Stimulated activated CD8-positive, alpha-beta memory T cell treated with anti-CD3 and anti-CD28 coated beads, Interleukin-4, amount 100 ng/mL, for 48 hours (primary cell): Measurements from ENCODE around the gene NR2F2.

Experiments used
- DNase-seq: peaks from one replicate; pipeline ENCODE4 v3.0.0-alpha.2; 2020

Gene NR2F2

DNA sequence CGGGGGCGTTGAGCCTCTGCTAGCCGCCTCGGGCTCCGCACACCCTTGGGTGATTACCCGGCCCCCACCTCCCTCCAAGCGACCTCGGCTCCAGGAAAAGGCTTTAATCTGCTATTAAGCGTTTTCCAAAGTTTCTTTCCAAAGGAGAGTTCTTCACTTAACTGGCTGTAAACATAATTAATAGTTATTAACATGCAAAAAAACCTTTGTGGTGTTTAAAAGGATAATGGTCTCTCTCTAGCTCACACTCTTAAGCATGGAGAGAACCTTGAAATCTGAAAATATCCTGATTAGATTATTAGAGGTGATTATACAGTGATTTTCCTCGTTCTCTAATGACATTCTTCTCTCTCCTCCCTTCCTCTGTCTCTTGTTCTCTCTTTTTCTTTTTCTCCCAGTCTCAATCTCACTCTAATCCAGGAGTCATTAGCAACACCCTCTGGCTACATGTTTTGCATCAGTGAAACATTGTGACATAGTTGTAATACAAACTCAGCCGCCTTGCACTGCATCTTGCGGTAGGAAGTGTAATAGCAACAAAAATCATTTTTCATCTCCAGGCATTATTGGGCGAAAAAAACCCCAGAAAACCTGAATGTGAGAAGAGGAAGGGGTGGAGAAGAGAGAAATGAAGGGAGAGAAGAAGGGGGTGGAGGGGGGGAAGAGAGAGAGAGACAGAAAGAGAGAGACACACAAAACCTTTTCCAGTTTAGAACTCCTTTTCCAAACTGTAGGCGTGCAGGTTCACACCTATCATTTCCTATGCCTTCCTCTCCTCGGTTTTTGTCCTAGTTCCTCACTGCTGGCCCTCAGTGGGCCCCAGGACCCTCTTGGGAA is 24.4 kb downstream of the NR2F2 start:
- DNase-seq: no peak

DNA sequence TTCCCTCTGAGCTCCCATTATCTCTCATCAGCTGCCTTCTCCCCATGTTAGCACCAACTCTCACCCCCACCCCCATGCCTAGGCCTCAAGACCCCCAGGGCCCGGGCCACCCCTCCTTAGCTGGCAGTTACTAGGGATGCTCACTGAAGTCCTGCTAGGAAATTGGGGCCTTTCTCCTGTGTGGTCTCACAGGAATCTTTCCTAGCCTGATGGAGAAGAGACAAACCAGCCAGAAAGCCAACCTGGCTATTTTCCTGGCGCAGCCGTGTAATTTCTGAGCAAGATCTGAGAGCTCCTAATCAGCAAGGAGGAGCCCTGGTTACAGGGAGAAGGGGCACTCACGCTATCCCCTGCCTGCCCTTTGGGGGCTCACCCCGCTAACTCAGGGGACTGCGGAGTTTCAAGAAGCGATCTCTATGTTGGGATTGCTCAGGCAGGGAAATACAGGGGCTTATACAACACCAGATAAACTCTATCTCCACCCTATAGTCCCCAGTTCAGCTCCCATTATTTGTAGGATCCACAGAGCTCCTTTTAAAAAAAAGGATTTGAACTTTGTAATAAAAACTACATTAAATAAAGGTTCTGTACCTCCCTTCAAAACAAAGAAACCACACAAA is 25.2 kb downstream of the NR2F2 start:
- DNase-seq: no peak

- peak; percentile 90 for DNase-seq
These were observed 26.3 kb downstream of the NR2F2 start for GRCh38 chr15:96356494-96357455.

DNA sequence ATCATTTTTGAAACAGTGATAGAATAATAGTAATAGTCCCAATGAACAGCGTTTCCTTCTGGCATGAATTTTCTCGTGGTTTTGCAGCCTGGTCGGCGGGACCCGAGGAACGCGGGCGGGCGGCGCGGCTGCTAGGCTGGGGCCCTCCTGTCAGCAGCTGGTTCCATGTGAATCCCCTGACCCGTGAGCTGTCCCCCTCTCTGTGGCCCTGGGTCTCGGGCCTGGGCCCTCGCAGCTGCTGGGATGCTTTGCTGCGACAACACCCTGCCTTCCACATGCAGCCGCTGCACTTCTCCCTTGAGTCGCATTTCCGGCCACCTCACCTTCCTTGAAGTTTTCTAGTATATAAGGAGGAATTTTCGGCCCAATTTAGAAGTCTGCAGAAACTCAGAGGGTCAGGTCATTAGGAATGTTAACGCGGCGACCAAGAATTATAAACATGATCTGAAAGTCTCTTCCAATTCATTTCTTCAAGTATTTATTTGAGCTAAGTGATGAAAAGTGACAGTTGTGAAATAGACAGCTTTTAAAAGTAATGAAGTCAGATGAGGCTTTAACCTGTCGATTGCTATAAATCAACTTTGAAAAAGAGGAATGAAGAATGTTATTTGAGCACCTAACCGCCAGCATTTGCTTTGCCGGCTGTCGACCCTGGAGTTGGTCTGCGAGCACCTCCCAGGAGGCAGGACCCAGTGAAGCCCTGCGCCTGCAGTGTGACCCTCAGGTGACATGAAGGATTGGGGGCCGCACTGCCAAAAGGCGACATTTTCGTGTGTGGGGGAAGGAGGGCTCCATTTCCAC is 27.7 kb downstream of the NR2F2 start:
- DNase-seq: no peak

- no peak for DNase-seq
These were observed 28.5 kb downstream of the NR2F2 start for GRCh38 chr15:96358821-96359615.

DNA sequence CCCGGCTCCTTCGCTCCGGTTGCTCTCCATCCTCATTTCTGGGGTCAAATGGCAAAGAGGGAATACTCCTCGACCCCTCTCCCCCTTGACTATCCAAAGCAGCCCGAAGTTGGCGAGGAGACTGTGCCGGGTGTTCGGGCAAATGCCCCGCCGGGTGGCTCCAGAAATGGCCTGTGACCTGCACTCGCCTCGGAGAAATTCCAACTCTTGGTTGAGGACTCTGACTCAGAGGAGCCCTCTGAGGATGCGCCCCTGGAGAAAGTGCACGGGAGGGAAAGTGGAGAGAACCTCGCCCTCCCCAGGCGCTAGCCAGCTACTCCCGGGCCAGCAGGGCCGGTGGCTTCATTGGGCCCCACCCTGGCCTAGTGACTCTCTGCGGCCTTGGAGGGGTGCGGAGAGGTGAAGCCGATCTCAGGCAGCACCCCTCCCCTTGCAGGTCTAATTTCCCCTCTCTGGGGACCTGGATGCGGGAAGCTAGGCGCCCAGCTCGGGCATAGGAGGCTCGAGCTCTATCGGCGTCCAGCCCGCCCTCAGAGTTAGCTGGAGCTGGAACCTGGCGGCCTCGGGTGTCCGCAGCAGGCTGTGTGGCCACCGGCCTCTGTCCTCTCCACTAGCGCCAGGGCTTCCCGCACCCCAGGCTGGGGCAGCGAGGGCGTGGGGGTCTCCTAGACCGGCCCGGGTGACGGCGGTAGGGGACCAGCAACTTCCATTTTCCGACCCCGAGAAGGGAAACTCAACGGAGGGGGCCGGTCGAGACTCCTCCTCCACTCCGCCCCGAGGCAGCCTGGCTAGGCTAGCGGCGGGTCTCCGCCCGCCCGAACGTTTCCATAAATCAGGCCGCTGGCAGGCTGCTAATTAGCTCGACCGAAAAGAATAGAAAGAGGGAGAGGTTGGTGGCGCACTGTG is 29.4 kb downstream of the NR2F2 start:
- no peak for DNase-seq

DNA sequence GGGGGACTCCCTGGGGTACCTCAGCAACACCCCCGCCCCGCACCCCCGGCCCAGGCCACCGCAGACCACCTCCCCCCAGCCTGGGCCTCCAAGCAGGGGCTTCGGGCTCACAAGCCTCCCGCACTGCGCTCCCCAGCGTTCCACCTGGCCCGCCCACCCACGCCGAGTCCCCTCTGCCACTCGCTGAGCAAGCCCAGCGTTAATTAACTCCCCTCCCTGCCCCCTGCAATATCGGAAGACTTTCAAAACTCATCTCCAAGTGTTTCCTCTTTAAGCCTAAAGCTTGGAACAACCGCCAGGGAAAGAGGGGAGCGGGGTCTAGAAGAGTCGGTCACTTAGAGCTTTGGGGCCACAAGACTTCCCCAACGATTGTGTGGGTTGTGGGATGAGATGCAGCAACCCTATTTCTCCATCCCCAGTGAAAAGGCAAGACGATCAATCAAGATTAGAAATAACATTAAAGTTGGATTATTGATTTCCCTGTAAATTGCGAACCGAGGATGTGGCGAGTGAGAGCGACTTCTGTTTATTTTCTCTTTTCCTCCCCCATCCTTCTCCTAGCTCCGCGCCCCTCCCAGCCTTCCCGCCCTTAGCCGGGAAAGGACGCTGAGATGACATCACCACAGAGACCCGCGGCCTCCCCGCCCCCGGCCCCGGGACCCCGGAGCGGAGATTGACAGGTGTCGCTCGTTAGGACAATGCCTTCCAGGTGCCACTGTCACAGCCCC is 30.2 kb downstream of the NR2F2 start:
- DNase-seq: no peak

DNA sequence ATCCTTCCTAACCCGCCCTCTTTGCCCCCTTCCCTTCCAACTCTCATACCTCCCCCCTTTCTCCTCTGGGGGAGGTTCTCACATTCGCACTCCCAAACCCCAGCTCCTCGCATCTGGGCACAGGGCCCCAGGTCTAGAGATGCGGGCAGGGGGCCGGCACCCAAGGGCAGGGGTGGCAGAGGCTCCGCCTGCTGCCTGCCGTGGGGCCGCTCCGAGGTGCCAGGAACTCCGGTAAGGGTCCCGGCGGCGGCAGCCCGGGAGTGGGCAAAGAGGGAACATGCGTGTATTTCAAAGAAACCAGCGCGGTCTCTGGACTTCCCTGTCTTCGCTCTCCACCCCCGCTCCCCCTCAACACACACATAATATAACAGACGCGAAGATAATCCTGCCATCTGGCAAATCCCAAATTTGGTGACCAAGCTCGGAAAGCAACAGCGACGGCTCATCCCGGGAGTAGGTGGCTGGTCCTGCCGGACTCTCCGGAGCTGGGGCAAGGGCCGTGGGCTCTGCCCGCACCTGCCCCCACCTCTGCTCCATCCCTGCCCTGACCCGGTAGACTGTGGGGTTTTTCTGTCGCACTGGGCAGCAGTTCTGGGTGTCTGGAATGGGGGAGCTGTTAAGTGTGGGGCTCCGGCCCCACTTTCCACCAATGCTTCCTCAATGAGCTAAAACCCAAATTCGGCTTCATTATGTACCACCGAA is 31.0 kb downstream of the NR2F2 start:
- DNase-seq: no peak

- DNase-seq: no peak
These were observed 31.7 kb downstream of the NR2F2 start for GRCh38 chr15:96362011-96362754.

GRCh38 chr15:96362755-96363651 is 32.5 kb downstream of the NR2F2 start:
- no peak for DNase-seq

GRCh38 chr15:96363707-96364106 is 33.2 kb downstream of the NR2F2 start:
- DNase-seq: no peak

GRCh38 chr15:96365781-96366525 is 35.5 kb downstream of the NR2F2 start:
- no peak for DNase-seq

GRCh38 chr15:96366526-96366877 is 36.0 kb downstream of the NR2F2 start:
- no peak for DNase-seq

- no peak for DNase-seq
These were observed 37.1 kb downstream of the NR2F2 start for GRCh38 chr15:96367311-96368200.

DNA sequence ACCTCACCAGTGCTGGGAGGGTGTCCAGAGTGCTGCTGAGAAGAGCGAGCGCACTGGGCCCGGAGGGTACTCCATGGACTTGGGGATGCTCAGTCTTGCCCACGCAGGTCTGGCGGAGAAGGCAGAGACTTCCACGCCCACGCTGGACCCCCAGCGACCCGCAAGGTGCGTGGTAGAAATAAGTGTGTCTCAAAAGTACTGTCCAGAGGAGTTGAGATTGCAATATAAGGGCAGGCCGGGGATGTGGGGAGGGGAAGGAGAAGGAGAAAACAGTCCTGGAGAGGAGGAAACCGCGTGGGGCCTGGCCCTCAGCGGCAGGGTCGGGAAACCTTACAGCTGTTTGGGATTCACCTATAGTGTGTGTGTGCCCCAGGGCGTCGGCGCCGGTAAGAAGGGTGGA is 38.9 kb downstream of the NR2F2 start:
- DNase-seq: no peak
